Liver (tissue), 9 donors: ENCODE data around the gene KAZN. TPM values are rescaled to one million over a fixed set of nuclear protein-coding genes. Genes with fewer than 3 reads are reported as not detected.

Experiments used
- DNase-seq: peaks from one replicate; pipeline ENCODE4 v3.0.0-alpha.2; 2017; ENCODE audit warnings: low spot score
- H3K27ac ChIP-seq, 2 donors: one replicate each; pipeline ENCODE4 v1.7.0; 2013; ENCODE audit warnings: inconsistent platforms in 2 of 2, low read length in 2 of 2, control low read depth in 1 of 2, low read depth in 1 of 2, mild to moderate bottlenecking in 1 of 2
- H3K27me3 ChIP-seq, 4 donors: one replicate each; pipeline versions ENCODE4 v1.6.1 to v1.7.0; 2013; ENCODE audit warnings: low read length in 3 of 4, inconsistent platforms in 1 of 4, mild to moderate bottlenecking in 1 of 4, moderate library complexity in 1 of 4; ENCODE audit not compliant: control insufficient read depth in 4 of 4, insufficient read depth in 4 of 4
- H3K36me3 ChIP-seq, 4 donors: one replicate each; pipeline versions ENCODE4 v1.6.1 to v1.7.0; 2013; ENCODE audit warnings: low read length in 3 of 4, mild to moderate bottlenecking in 3 of 4, low read depth in 1 of 4, moderate library complexity in 1 of 4; ENCODE audit not compliant: control insufficient read depth in 4 of 4, insufficient read depth in 3 of 4
- H3K4me1 ChIP-seq, 4 donors: one replicate each; pipeline versions ENCODE4 v1.6.1 to v1.7.0; 2013; ENCODE audit warnings: low read length in 3 of 4, mild to moderate bottlenecking in 3 of 4, moderate library complexity in 1 of 4; ENCODE audit not compliant: control insufficient read depth in 4 of 4, insufficient read depth in 4 of 4
- H3K4me3 ChIP-seq, 3 donors: one replicate each; pipeline versions ENCODE4 v1.6.1 to v1.7.0; 2013; ENCODE audit warnings: low read length in 3 of 3, control low read depth in 1 of 3, low read depth in 1 of 3, mild to moderate bottlenecking in 1 of 3
- H3K9ac ChIP-seq, 2 donors: one replicate each; pipeline ENCODE4 v1.7.0; 2013; ENCODE audit warnings: low read length in 2 of 2, mild to moderate bottlenecking in 2 of 2, moderate library complexity in 2 of 2, control low read depth in 1 of 2, low read depth in 1 of 2
- H3K9me3 ChIP-seq, 4 donors: one replicate each; pipeline versions ENCODE4 v1.6.1 to v1.7.0; 2013; ENCODE audit warnings: low read length in 3 of 4; ENCODE audit not compliant: control insufficient read depth in 4 of 4
- ATF3 ChIP-seq: IDR thresholded peaks from 2 replicates; pipeline ENCODE4 v1.6.1; 2016; ENCODE audit warnings: antibody characterized with exemption
- CTCF ChIP-seq: fragments of 150-350 bp; IDR thresholded peaks from 2 replicates; pipeline ENCODE4 v1.5.1; 2017; ENCODE audit warnings: improper control_type of control experiment, low read depth, low read length; ENCODE audit not compliant: missing input control
- EGR1 ChIP-seq, 2 donors: IDR thresholded peaks; 2 replicates each; pipeline ENCODE4 v1.6.1; 2016 to 2018; ENCODE audit warnings: antibody characterized with exemption in 2 of 2, low read depth in 2 of 2
- FOXA1 ChIP-seq: IDR thresholded peaks from 2 replicates; pipeline ENCODE4 v1.6.1; 2016; ENCODE audit warnings: antibody characterized with exemption
- FOXA2 ChIP-seq: IDR thresholded peaks from 2 replicates; pipeline ENCODE4 v1.6.1; 2016; ENCODE audit warnings: antibody characterized with exemption
- GABPA ChIP-seq, 2 donors: IDR thresholded peaks in 1 of 2; conservative IDR thresholded peaks in 1 of 2; 2 replicates each; pipeline ENCODE4 v1.6.1; 2016; ENCODE audit warnings: antibody characterized with exemption in 2 of 2, mild to moderate bottlenecking in 1 of 2, moderate library complexity in 1 of 2
- HNF4A ChIP-seq, 2 donors: conservative IDR thresholded peaks; 2 replicates each; pipeline ENCODE4 v1.6.1; 2016; ENCODE audit warnings: antibody characterized with exemption in 2 of 2, mild to moderate bottlenecking in 2 of 2
- HNF4G ChIP-seq: IDR thresholded peaks from 2 replicates; pipeline ENCODE4 v1.6.1; 2016; ENCODE audit warnings: antibody characterized with exemption
- JUND ChIP-seq, 2 donors: IDR thresholded peaks; 2 replicates each; pipeline ENCODE4 v1.6.1; 2016; ENCODE audit warnings: antibody characterized with exemption in 2 of 2
- NR2F2 ChIP-seq: IDR thresholded peaks from 2 replicates; pipeline ENCODE4 v1.6.1; 2016; ENCODE audit warnings: antibody characterized with exemption
- RAD21 ChIP-seq, 2 donors: IDR thresholded peaks; 2 replicates each; pipeline ENCODE4 v1.6.1; 2016; ENCODE audit warnings: antibody characterized with exemption in 2 of 2, mild to moderate bottlenecking in 2 of 2
- REST ChIP-seq: IDR thresholded peaks from 2 replicates; pipeline ENCODE4 v1.6.1; 2016; ENCODE audit warnings: antibody characterized with exemption, mild to moderate bottlenecking
- RXRA ChIP-seq, 2 donors: IDR thresholded peaks; 2 replicates each; pipeline ENCODE4 v1.6.1; 2017 to 2018; ENCODE audit warnings: antibody characterized with exemption in 2 of 2, mild to moderate bottlenecking in 1 of 2
- SP1 ChIP-seq: IDR thresholded peaks from 2 replicates; pipeline ENCODE4 v1.6.1; 2018; ENCODE audit warnings: antibody characterized with exemption, mild to moderate bottlenecking
- TAF1 ChIP-seq: conservative IDR thresholded peaks from 2 replicates; pipeline ENCODE4 v1.6.1; 2016; ENCODE audit warnings: antibody characterized with exemption, mild to moderate bottlenecking
- YY1 ChIP-seq: IDR thresholded peaks from 2 replicates; pipeline ENCODE4 v1.6.1; 2016; ENCODE audit warnings: antibody characterized with exemption, mild to moderate bottlenecking
- WGBS: extraction: QIAGEN DNeasy Blood & Tissue Kit; methylation state at CpG from one replicate; pipeline ENCODE4 v1.1.7; 2013; 5-methylcytosine and 5-hydroxymethylcytosine counted together
- polyA plus RNA-seq, 2 donors: library from polyadenylated mRNA; stranded (reverse) in 1 of 2; unstranded in 1 of 2; fragments of 200-250 nt in 1 of 2; fragments of >200 nt in 1 of 2; fragmentation: Nextera tagmentation in 1 of 2; extraction: Ambion mirVana in 1 of 2; gene quantifications; one replicate each; pipeline versions ENCODE4 v1.2.1 to v1.2.3, GENCODE V29; 2013 to 2015
- total RNA-seq, 2 donors: library from RNA; depleted of rRNA; stranded (reverse); fragments of >200 nt; gene quantifications; one replicate each; pipeline ENCODE4 v1.2.3, GENCODE V29; 2014
- TF ChIP-seq, protein P1 (sequence below): IDR thresholded peaks from 2 replicates; pipeline ENCODE4 v1.6.1; 2016; ENCODE audit warnings: antibody characterized with exemption
- TF ChIP-seq, protein P2 (sequence below): IDR thresholded peaks from 2 replicates; pipeline ENCODE4 v1.6.1; 2016; ENCODE audit warnings: antibody characterized with exemption
- donor health status: healthy.
- donor health status: healthy.
- donor health status: healthy.
- donor health status: healthy.
- donor health status: healthy.

Gene KAZN
- total and polyA plus RNA-seq, 4 donors = 1.9 to 6.9 (median 2.4) TPM

DNA sequence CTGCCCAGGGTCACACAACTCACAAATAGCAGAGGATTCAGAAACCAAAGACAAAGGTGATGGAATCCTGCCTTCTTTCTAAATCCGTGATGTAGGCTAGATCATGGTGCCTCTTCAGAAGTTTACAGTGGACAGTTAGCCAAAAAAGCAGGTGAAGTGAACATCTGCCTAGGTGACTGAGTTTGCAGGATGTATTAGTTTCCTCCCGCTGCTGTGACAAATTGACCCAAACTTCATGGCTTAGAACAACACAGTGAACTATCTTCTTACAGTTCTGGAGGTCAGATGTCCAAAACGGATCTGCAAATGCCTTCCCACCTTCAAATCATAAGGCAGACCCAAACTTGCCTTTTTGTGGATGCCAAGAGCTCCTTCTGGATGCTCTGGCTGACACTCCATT, 551.9 kb downstream of the KAZN start:
- peaks cover 6 to 31% (median 23%) of the 10 kb centered on the region in 4 donors for H3K4me1 ChIP-seq
- no peak overlapping the region for H3K4me3 ChIP-seq
- H3K27me3 ChIP-seq = peaks cover 0 to 8% (median 3%) of the 10 kb centered on the region in 4 donors
- no peak overlapping the region for H3K27ac ChIP-seq
- H3K36me3 ChIP-seq = no peaks in the 10 kb centered on the region
- no peak overlapping the region for H3K9ac ChIP-seq
- 88% methylated on average over 3 of the region's 3 CpGs for WGBS
- H3K9me3 ChIP-seq = no peaks in the 10 kb centered on the region
- no peak for DNase-seq
- TF ChIP-seq RXRA (IDR thresholded peaks at IDR 0.05) (no peak), TAF1 (no peak), YY1 (no peak), JUND (IDR thresholded peaks at IDR 0.05) (no peak), FOXA2 (no peak), SP1 (no peak), CTCF (no peak), ATF3 (no peak), GABPA (IDR thresholded peaks at IDR 0.05 in 1 of 2, conservative IDR thresholded peaks at IDR 0.05 in 1 of 2) (no peak), HNF4A (conservative IDR thresholded peaks at IDR 0.05) (no peak), RAD21 (IDR thresholded peaks at IDR 0.05) (no peak), HNF4G (no peak), REST (no peak), EGR1 (IDR thresholded peaks at IDR 0.05; ENCODE audit: low read depth in 2 of 2) (no peak), FOXA1 (no peak), NR2F2 (no peak)
- TF ChIP-seq, protein P1, sequence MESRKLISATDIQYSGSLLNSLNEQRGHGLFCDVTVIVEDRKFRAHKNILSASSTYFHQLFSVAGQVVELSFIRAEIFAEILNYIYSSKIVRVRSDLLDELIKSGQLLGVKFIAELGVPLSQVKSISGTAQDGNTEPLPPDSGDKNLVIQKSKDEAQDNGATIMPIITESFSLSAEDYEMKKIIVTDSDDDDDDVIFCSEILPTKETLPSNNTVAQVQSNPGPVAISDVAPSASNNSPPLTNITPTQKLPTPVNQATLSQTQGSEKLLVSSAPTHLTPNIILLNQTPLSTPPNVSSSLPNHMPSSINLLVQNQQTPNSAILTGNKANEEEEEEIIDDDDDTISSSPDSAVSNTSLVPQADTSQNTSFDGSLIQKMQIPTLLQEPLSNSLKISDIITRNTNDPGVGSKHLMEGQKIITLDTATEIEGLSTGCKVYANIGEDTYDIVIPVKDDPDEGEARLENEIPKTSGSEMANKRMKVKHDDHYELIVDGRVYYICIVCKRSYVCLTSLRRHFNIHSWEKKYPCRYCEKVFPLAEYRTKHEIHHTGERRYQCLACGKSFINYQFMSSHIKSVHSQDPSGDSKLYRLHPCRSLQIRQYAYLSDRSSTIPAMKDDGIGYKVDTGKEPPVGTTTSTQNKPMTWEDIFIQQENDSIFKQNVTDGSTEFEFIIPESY = no peak
- TF ChIP-seq, protein P2, sequence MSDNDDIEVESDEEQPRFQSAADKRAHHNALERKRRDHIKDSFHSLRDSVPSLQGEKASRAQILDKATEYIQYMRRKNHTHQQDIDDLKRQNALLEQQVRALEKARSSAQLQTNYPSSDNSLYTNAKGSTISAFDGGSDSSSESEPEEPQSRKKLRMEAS = no peak
